ENCODE results near the gene DDX28.

GRCh38 chr16:68065716-68066305 is 42.8 kb upstream of the DDX28 start:
- TF ChIP-seq CTCF (conservative IDR thresholded peaks at IDR 0.05; ENCODE audit: low read depth in 2 of 2) (no peak), EZH2 (IDR thresholded peaks at IDR 0.05; ENCODE audit: low read depth, unreplicated experiment) (no peak), POLR2AphosphoS5 (IDR thresholded peaks at IDR 0.05; ENCODE audit: low read depth) (no peak)

All from GM23338 (cell line).